Endothelial cell (in vitro differentiated cells): ENCODE measurements around the gene MAGI2. TPM values are rescaled to one million over a fixed set of nuclear protein-coding genes. Genes with fewer than 3 reads are reported as not detected.
A peak's percentile ranks its signal among the peaks of the same experiment; 100 is the strongest.

ENCODE experiments used
- DNase-seq: peaks from one replicate; pipeline ENCODE4 v3.0.0; 2021; ENCODE audit warnings: low spot score
- H3K27ac Mint-ChIP-seq: one replicate; pipeline ENCODE4 v1.8.0; 2021; ENCODE audit warnings: mixed read lengths, inconsistent platforms; ENCODE audit not compliant: unreplicated experiment
- H3K27me3 Mint-ChIP-seq: one replicate; pipeline ENCODE4 v1.8.0; 2021; ENCODE audit warnings: mild to moderate bottlenecking, moderate library complexity, mixed read lengths, inconsistent platforms; ENCODE audit not compliant: unreplicated experiment
- H3K36me3 Mint-ChIP-seq: one replicate; pipeline ENCODE4 v1.8.0; 2021; ENCODE audit warnings: mild to moderate bottlenecking, low read depth, mixed read lengths, inconsistent platforms; ENCODE audit not compliant: unreplicated experiment
- H3K4me1 Mint-ChIP-seq: one replicate; pipeline ENCODE4 v1.8.0; 2021; ENCODE audit warnings: mild to moderate bottlenecking, mixed read lengths, inconsistent platforms; ENCODE audit not compliant: unreplicated experiment
- H3K4me3 Mint-ChIP-seq: one replicate; pipeline ENCODE4 v1.8.0; 2021; ENCODE audit warnings: mild to moderate bottlenecking, mixed read lengths, inconsistent platforms; ENCODE audit not compliant: unreplicated experiment
- H3K9me3 Mint-ChIP-seq: one replicate; pipeline ENCODE4 v1.8.0; 2021; ENCODE audit warnings: mixed read lengths, inconsistent platforms; ENCODE audit not compliant: unreplicated experiment
- total RNA-seq: library from RNA; stranded (reverse); fragmentation: NEBNext Ultra II Directional; extraction: Animal tissue kit (Norgen Biotek cat#: 25700); gene quantifications from one replicate; pipeline ENCODE4 v1.2.1, GENCODE V29; 2021; ENCODE audit not compliant: unreplicated experiment
- TF ChIP-seq, protein P1 (sequence below): fragments of 200-600 bp; sonication (generic); IDR thresholded peaks from one replicate; pipeline ENCODE4 v1.5.0; 2021; ENCODE audit warnings: antibody characterized with exemption; ENCODE audit not compliant: unreplicated experiment

Gene MAGI2
- total RNA-seq, 1 donor from 2014 or later, result 6.3 TPM

DNA sequence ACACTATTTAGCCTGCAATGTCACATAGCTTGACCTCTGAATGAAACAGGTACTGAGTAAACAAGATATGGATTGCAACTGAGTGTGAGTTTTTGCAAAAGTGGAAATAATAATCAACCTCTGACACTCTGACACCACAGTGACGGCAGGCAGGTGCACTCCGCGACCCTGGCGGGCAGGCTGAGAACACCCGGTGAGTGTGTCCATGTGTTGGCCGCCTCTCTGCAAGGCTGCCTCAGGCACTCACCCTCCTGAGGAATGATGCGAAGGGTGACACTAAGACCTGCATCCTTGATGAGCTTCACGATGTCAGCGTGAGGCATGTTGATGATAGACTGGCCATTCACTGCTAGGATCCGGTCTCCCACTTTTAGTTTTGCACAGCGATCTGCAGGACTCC lies 1318.7 kb downstream of the MAGI2 start:
- Mint-ChIP-seq H3K4me3 (no peak overlapping the region), H3K27ac (no peak overlapping the region), H3K4me1 (no peaks in the 10 kb centered on the region), H3K27me3 (peaks cover 3% of the 10 kb centered on the region), H3K36me3 (no peaks in the 10 kb centered on the region), H3K9me3 (no peaks in the 10 kb centered on the region)
- DNase-seq, result no peak
- TF ChIP-seq, protein P1, sequence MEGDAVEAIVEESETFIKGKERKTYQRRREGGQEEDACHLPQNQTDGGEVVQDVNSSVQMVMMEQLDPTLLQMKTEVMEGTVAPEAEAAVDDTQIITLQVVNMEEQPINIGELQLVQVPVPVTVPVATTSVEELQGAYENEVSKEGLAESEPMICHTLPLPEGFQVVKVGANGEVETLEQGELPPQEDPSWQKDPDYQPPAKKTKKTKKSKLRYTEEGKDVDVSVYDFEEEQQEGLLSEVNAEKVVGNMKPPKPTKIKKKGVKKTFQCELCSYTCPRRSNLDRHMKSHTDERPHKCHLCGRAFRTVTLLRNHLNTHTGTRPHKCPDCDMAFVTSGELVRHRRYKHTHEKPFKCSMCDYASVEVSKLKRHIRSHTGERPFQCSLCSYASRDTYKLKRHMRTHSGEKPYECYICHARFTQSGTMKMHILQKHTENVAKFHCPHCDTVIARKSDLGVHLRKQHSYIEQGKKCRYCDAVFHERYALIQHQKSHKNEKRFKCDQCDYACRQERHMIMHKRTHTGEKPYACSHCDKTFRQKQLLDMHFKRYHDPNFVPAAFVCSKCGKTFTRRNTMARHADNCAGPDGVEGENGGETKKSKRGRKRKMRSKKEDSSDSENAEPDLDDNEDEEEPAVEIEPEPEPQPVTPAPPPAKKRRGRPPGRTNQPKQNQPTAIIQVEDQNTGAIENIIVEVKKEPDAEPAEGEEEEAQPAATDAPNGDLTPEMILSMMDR, result no peak

GRCh38 chr7:78134256-78134655 lies 1319.2 kb downstream of the MAGI2 start:
- Mint-ChIP-seq H3K36me3 (no peaks in the 10 kb centered on the region), H3K4me1 (no peaks in the 10 kb centered on the region), H3K9me3 (no peaks in the 10 kb centered on the region), H3K27me3 (peaks cover 3% of the 10 kb centered on the region), H3K27ac (no peak overlapping the region), H3K4me3 (no peak overlapping the region)
- peak; percentile 29 for DNase-seq
- TF ChIP-seq, protein P1, result peak; percentile 69

- no peak overlapping the region for H3K4me3 Mint-ChIP-seq
- H3K36me3 Mint-ChIP-seq, result no peaks in the 10 kb centered on the region
- H3K27me3 Mint-ChIP-seq, result peaks cover 3% of the 10 kb centered on the region
- TF ChIP-seq, protein P1, result no peak
- no peak overlapping the region for H3K27ac Mint-ChIP-seq
- H3K4me1 Mint-ChIP-seq, result no peaks in the 10 kb centered on the region
- H3K9me3 Mint-ChIP-seq, result no peaks in the 10 kb centered on the region
- DNase-seq, result no peak
Observed at GRCh38 chr7:78130446-78131215, 1322.8 kb downstream of the MAGI2 start.

- Mint-ChIP-seq H3K36me3 (no peaks in the 10 kb centered on the region), H3K4me1 (no peaks in the 10 kb centered on the region), H3K27ac (no peak overlapping the region), H3K27me3 (peaks cover 3% of the 10 kb centered on the region), H3K9me3 (no peaks in the 10 kb centered on the region), H3K4me3 (no peak overlapping the region)
- DNase-seq, result no peak
- TF ChIP-seq, protein P1, result no peak
Observed at GRCh38 chr7:78129865-78130264, 1323.6 kb downstream of the MAGI2 start.

- Mint-ChIP-seq H3K36me3 (no peaks in the 10 kb centered on the region), H3K27me3 (peaks cover 3% of the 10 kb centered on the region), H3K9me3 (no peaks in the 10 kb centered on the region), H3K4me1 (no peaks in the 10 kb centered on the region), H3K4me3 (no peak overlapping the region), H3K27ac (no peak overlapping the region)
- DNase-seq, result no peak
- TF ChIP-seq, protein P1, result no peak
Observed at GRCh38 chr7:78127009-78127408, 1326.5 kb downstream of the MAGI2 start.
